ENCODE results near the gene GRPEL1. TPM values are rescaled to one million over a fixed set of nuclear protein-coding genes. Genes with fewer than 3 reads are reported as not detected.

The GRPEL1 gene
- polyA plus RNA-seq, 1 experiment = 39.4 TPM

- ChIA-PET POLR2A (no interaction called here), CTCF (no interaction called here)
- DNase-seq (ENCODE audit: low read depth, low spot score) = no peak
- H3K9me3 ChIP-seq (ENCODE audit: control insufficient read depth, insufficient read depth, low read length) = no peaks in the 10 kb centered on the region
- H3K4me3 ChIP-seq (ENCODE audit: low read depth, low read length) = no peak overlapping the region
- H3K27me3 ChIP-seq (ENCODE audit: control insufficient read depth, insufficient read depth, low read length) = no peaks in the 10 kb centered on the region
- TF ChIP-seq CTCF (IDR thresholded peaks at IDR 0.05; ENCODE audit: low read depth, low read length) = no peak
- no peak overlapping the region for H3K27ac ChIP-seq (ENCODE audit: low read depth, low read length)
Observed at GRCh38 chr4:7019367-7019766, 48.5 kb downstream of the GRPEL1 start.

GRCh38 chr4:7018281-7018680 is 49.6 kb downstream of the GRPEL1 start:
- DNase-seq (ENCODE audit: low read depth, low spot score) = no peak
- CTCF ChIA-PET = interaction anchor here (1.4 kb wide), 1 partner anchor 25 kb away, joined by 8 read pairs; the partner anchor contains the start of gene TADA2B
- Histone ChIP-seq H3K27me3 (ENCODE audit: control insufficient read depth, insufficient read depth, low read length) (no peaks in the 10 kb centered on the region), H3K9me3 (ENCODE audit: control insufficient read depth, insufficient read depth, low read length) (no peaks in the 10 kb centered on the region), H3K27ac (ENCODE audit: low read depth, low read length) (no peak overlapping the region), H3K4me3 (ENCODE audit: low read depth, low read length) (no peak overlapping the region)
- POLR2A ChIA-PET = no interaction called here
- TF ChIP-seq CTCF (IDR thresholded peaks at IDR 0.05; ENCODE audit: low read depth, low read length) = no peak

DNA sequence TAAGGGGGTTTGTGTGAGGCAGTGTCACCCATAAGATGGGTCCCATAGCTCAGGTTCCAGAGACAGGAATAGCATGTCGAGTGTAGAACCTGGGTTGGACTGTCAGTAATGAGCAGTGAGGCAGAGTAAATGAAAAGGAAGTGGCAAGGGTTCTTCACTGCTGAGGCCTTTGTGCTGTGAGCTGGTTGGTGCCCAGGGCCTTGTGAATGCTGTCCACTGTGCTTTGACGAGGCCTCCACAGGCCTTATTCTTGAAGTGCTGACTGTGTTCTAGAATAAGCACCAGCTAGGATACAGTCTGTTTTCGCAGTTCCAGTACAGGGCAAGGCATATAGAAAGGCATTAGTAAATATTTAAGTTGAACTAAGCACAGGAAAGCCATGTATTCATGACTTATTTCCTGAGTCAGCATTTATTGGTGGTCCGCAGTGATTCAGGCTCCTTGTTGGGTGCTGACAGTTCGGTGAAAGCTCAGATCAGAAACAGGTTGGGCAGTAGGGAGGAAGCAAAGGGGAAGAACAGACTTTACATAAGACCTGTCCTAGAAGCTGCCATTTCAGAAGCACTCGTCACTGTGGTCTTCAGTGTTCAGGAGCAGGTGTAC is 50.3 kb downstream of the GRPEL1 start:
- TF ChIP-seq CTCF (IDR thresholded peaks at IDR 0.05; ENCODE audit: low read depth, low read length) = no peak
- POLR2A ChIA-PET = interaction anchor here (0.8 kb wide), 1 partner anchor 25 kb away, joined by 4 read pairs; a partner anchor contains a TSS

GRCh38 chr4:7016512-7016911 is 51.4 kb downstream of the GRPEL1 start:
- H3K27ac ChIP-seq (ENCODE audit: low read depth, low read length) = no peak overlapping the region
- TF ChIP-seq CTCF (IDR thresholded peaks at IDR 0.05; ENCODE audit: low read depth, low read length) = no peak
- DNase-seq (ENCODE audit: low read depth, low spot score) = no peak
- no peak overlapping the region for H3K4me3 ChIP-seq (ENCODE audit: low read depth, low read length)
- H3K27me3 ChIP-seq (ENCODE audit: control insufficient read depth, insufficient read depth, low read length) = no peaks in the 10 kb centered on the region
- no peaks in the 10 kb centered on the region for H3K9me3 ChIP-seq (ENCODE audit: control insufficient read depth, insufficient read depth, low read length)
- ChIA-PET CTCF (no interaction called here), POLR2A (no interaction called here)

More for the DNA sequence above, 50.3 kb downstream of the GRPEL1 start:
- DNase-seq (ENCODE audit: low read depth, low spot score) = no peak
- H3K9me3 ChIP-seq (ENCODE audit: control insufficient read depth, insufficient read depth, low read length) = no peaks in the 10 kb centered on the region
- H3K27me3 ChIP-seq (ENCODE audit: control insufficient read depth, insufficient read depth, low read length) = no peaks in the 10 kb centered on the region
- CTCF ChIA-PET = interaction anchor here (1.4 kb wide), 1 partner anchor 25 kb away, joined by 8 read pairs; the partner anchor contains the start of gene TADA2B
- no peak overlapping the region for H3K4me3 ChIP-seq (ENCODE audit: low read depth, low read length)
- no peak overlapping the region for H3K27ac ChIP-seq (ENCODE audit: low read depth, low read length)

- TF ChIP-seq CTCF (IDR thresholded peaks at IDR 0.05; ENCODE audit: low read depth, low read length) = no peak
- DNase-seq (ENCODE audit: low read depth, low spot score) = no peak
- H3K9me3 ChIP-seq (ENCODE audit: control insufficient read depth, insufficient read depth, low read length) = no peaks in the 10 kb centered on the region
- no peak overlapping the region for H3K4me3 ChIP-seq (ENCODE audit: low read depth, low read length)
- POLR2A ChIA-PET = no interaction called here
- H3K27ac ChIP-seq (ENCODE audit: low read depth, low read length) = no peak overlapping the region
- CTCF ChIA-PET = no interaction called here
- no peaks in the 10 kb centered on the region for H3K27me3 ChIP-seq (ENCODE audit: control insufficient read depth, insufficient read depth, low read length)
Observed at GRCh38 chr4:7016086-7016485, 51.8 kb downstream of the GRPEL1 start.

Data from AG04450 (cell line).